ENCODE data around the gene HAUS8. TPM values are rescaled to one million over a fixed set of nuclear protein-coding genes. Genes with fewer than 3 reads are reported as not detected.

HAUS8 gene
- total and polyA plus RNA-seq, 2 of the 8 experiments (the other 6 are each of a cell fraction or from before 2014, with no cell fraction given) = 18.4 to 23.2 TPM

- no peak overlapping the region for H3K23ac ChIP-seq (ENCODE audit: insufficient read length)
- POLR2A ChIA-PET (ENCODE audit: partially characterized antibody) = interaction anchor here (0.6 kb wide), 1 partner anchor 18 kb away, joined by 3 read pairs; no protein-coding TSS in a partner anchor
- no peak overlapping the region for H4K5ac ChIP-seq (ENCODE audit: insufficient read length, low read depth, low read length)
- no peak overlapping the region for H2AK5ac ChIP-seq (ENCODE audit: low read depth, low read length)
- H2AFZ ChIP-seq (ENCODE audit: low read length) = no peak overlapping the region
- H4K91ac ChIP-seq (replicated peaks; ENCODE audit: insufficient read length, low read length) = no peak overlapping the region
- no peak overlapping the region for H2BK12ac ChIP-seq (ENCODE audit: low read depth, low read length)
- DNase-seq (ENCODE audit: low read depth in 1 of 2, low spot score in 2 of 2) (no peak), FAIRE-seq (no peak)
- H3K18ac ChIP-seq (ENCODE audit: extremely low read depth, low read length) = no peak overlapping the region
- no peaks in the 10 kb centered on the region for H3K23me2 ChIP-seq (ENCODE audit: low read depth, low read length)
- peaks cover 0 to 2% of the 10 kb centered on the region in 2 experiments for H4K20me1 ChIP-seq (replicated peaks in 1 of 2; ENCODE audit: control insufficient read depth in 1 of 2, insufficient read depth in 2 of 2, low read length in 2 of 2)
- H2BK15ac ChIP-seq (ENCODE audit: low read length) = no peak overlapping the region
- no peak overlapping the region for H3K14ac ChIP-seq (ENCODE audit: insufficient read length)
- H3K9ac ChIP-seq (replicated peaks in 1 of 4; ENCODE audit: extremely low read depth in 1 of 4, low read depth in 3 of 4, low read length in 3 of 4) = no peak overlapping the region
- H3K4me1 ChIP-seq (replicated peaks in 1 of 4; ENCODE audit: control insufficient read depth in 3 of 4, insufficient read depth in 4 of 4, low read length in 3 of 4) = no peaks in the 10 kb centered on the region
- CTCF ChIA-PET (ENCODE audit: partially characterized antibody) = no interaction called here
- H3K79me1 ChIP-seq (ENCODE audit: low read depth, low read length) = no peaks in the 10 kb centered on the region
- no peak overlapping the region for H4K8ac ChIP-seq (ENCODE audit: extremely low read depth, insufficient read depth, low read length)
- TF ChIP-seq, protein P1, sequence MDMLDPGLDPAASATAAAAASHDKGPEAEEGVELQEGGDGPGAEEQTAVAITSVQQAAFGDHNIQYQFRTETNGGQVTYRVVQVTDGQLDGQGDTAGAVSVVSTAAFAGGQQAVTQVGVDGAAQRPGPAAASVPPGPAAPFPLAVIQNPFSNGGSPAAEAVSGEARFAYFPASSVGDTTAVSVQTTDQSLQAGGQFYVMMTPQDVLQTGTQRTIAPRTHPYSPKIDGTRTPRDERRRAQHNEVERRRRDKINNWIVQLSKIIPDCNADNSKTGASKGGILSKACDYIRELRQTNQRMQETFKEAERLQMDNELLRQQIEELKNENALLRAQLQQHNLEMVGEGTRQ (IDR thresholded peaks at IDR 0.05; ENCODE audit: low read length) = no peak
- TF ChIP-seq POLR2AphosphoS5 (IDR thresholded peaks at IDR 0.05; ENCODE audit: low read depth, low read length) (no peak), NRF1 (IDR thresholded peaks at IDR 0.05; ENCODE audit: low read depth, low read length) (no peak), SP1 (IDR thresholded peaks at IDR 0.05; ENCODE audit: low read depth, low read length) (no peak), RFX5 (IDR thresholded peaks at IDR 0.05; ENCODE audit: borderline replicate concordance, low read depth, low read length) (no peak), CHD1 (IDR thresholded peaks at IDR 0.05; ENCODE audit: low read depth, low read length) (no peak), RXRA (IDR thresholded peaks at IDR 0.05; ENCODE audit: insufficient read depth, low read depth, low read length) (no peak), KDM1A (IDR thresholded peaks at IDR 0.05; ENCODE audit: borderline replicate concordance, low read length) (no peak)
- no peaks in the 10 kb centered on the region for H3K27me3 ChIP-seq (replicated peaks in 1 of 4; ENCODE audit: control insufficient read depth in 3 of 4, extremely low read depth in 1 of 4, insufficient read depth in 3 of 4, low read length in 3 of 4)
- no peak overlapping the region for H3K56ac ChIP-seq (replicated peaks; ENCODE audit: insufficient read length, low read depth, low read length)
- H2BK5ac ChIP-seq (ENCODE audit: low read depth, low read length) = no peak overlapping the region
- peaks cover 5 to 18% (median 12%) of the 10 kb centered on the region in 4 experiments; a peak in 6 of 8 replicates for H3K36me3 ChIP-seq (ENCODE audit: control insufficient read depth in 2 of 4, insufficient read depth in 4 of 4, low read length in 3 of 4)
- H3K4ac ChIP-seq (replicated peaks; ENCODE audit: insufficient read length, low read depth, low read length) = no peak overlapping the region
- H3K9me3 ChIP-seq (ENCODE audit: insufficient read depth in 2 of 2, low read depth in 1 of 2, low read length in 1 of 2) = no peaks in the 10 kb centered on the region
- no peak overlapping the region for H2BK20ac ChIP-seq (ENCODE audit: low read length)
- no peak overlapping the region for H2BK120ac ChIP-seq (replicated peaks; ENCODE audit: low read depth, low read length)
- no peak overlapping the region for H3K4me2 ChIP-seq (ENCODE audit: insufficient read depth in 1 of 2, low read depth in 2 of 2, low read length in 2 of 2)
- 86% methylated on average over 4 of the region's 5 CpGs; no CpG with 5 or more reads in 1 of the 2 experiments for WGBS, 2 experiments (ENCODE audit: extremely low coverage in 1 of 2, insufficient coverage in 1 of 2, insufficient read length in 1 of 2, insufficient replicate concordance in 2 of 2, low coverage in 1 of 2, low lambda C conversion rate in 2 of 2, missing lambda C conversion rate in 1 of 2)
- H3K27ac ChIP-seq (ENCODE audit: low read depth, low read length) = no peak overlapping the region
- H3K79me2 ChIP-seq (ENCODE audit: control insufficient read depth in 1 of 2, insufficient read depth in 2 of 2, low read length in 2 of 2) = no peaks in the 10 kb centered on the region
- no peak overlapping the region for H3K4me3 ChIP-seq (ENCODE audit: extremely low read depth in 1 of 4, insufficient read depth in 2 of 4, low read depth in 3 of 4, low read length in 4 of 4)
Observed at GRCh38 chr19:17045907-17046502, 29.2 kb downstream of the HAUS8 start.

Measured in H1 (cell line).